Epithelial cell of proximal tubule (primary cell): Measurements from ENCODE around the gene FOXO1. TPM values are rescaled to one million over a fixed set of nuclear protein-coding genes. Genes with fewer than 3 reads are reported as not detected.

ENCODE experiments used
- DNase-seq: peaks from one replicate; pipeline ENCODE4 v3.0.0-alpha.2; 2011; ENCODE audit warnings: low read depth
- H3K4me3 ChIP-seq: 2 replicates; pipeline ENCODE4 v1.5.1; 2011; ENCODE audit warnings: low read depth, mild to moderate bottlenecking, low read length
- total RNA-seq: library from RNA; depleted of rRNA; stranded (reverse); fragments of >200 nt; gene quantifications from 2 replicates; pipeline ENCODE4 v1.2.3, GENCODE V29; 2015
- TF ChIP-seq, protein P1 (sequence below): conservative IDR thresholded peaks from 2 replicates; pipeline ENCODE4 v1.5.1; 2012; ENCODE audit warnings: low read depth, mild to moderate bottlenecking, low read length

The FOXO1 gene
- total RNA-seq, 1 donor from 2014 or later, result 6.3 TPM

DNA sequence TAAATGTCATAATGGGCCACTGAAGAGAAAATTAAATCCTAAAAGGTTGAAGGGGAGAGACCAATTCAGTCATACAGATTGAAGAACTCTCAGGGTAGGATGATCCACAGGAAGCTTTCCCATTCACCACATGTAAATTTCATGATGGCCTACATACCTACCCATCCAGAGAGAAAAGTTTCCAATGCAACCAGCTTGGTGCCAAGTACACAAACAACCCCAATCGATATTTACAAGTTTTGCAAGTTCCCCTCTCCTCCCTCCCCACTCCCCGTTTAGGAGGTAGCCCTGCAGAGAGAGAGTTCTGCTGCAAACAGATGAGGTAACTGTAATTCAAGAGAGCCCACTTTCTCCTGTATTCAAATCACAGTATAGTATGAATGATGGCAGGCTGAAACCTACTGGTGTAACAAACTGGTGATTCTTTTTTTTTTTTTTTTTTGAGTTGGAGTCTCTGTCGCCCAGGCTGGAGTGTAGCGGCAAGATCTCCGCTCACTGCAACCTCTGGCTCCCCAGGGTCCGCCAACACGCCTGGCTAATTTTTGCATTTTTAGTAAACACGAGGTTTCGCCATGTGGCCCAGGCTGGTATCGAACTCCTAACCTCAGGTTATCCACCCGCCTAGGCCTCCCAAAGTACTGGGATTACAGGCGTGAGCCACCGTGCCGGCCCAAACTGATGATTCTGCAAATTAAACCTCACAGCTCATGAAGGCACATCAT lies 14.4 kb downstream of the FOXO1 start:
- H3K4me3 ChIP-seq, result no peak overlapping the region
- TF ChIP-seq, protein P1, sequence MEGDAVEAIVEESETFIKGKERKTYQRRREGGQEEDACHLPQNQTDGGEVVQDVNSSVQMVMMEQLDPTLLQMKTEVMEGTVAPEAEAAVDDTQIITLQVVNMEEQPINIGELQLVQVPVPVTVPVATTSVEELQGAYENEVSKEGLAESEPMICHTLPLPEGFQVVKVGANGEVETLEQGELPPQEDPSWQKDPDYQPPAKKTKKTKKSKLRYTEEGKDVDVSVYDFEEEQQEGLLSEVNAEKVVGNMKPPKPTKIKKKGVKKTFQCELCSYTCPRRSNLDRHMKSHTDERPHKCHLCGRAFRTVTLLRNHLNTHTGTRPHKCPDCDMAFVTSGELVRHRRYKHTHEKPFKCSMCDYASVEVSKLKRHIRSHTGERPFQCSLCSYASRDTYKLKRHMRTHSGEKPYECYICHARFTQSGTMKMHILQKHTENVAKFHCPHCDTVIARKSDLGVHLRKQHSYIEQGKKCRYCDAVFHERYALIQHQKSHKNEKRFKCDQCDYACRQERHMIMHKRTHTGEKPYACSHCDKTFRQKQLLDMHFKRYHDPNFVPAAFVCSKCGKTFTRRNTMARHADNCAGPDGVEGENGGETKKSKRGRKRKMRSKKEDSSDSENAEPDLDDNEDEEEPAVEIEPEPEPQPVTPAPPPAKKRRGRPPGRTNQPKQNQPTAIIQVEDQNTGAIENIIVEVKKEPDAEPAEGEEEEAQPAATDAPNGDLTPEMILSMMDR, result no peak
- DNase-seq, result no peak

DNA sequence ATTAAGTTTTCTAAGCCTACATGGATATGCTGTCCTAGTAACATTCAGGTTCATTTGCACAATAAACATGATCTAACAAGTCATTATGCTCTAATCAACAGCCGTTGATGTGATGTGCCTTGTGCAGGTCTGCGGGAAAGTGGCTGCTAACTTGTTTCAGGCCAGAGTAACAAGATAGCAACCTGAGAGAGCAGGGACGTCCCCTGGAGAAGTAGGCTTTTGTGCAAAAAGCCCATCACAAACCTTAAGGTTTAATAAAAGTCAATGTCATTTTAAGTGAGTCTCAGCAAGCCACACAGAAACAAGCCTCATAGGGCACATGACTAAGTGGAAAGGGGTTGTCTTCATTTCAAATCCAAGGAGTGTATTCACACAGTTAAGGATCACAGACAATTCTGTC lies 17.6 kb downstream of the FOXO1 start:
- H3K4me3 ChIP-seq, result no peak overlapping the region
- DNase-seq, result no peak
- TF ChIP-seq, protein P1, result no peak

DNA sequence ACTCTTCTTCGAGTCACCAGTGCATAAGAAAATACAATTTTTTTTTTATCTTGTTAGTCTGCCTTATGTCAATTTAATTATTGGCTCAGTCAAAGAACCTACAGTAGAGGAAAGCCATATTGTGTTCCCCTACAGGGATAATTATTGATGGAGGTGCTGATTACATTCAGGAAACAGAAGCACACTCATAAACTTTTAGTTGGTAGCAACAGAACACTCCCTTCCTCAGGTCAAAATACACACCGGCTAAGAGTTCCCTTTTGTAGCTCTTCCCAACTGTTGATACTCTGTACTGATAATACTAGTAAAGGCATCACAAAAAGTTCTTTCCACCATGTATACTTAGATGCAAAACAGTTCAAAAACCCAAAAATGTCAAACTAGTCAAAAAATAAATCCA lies 18.4 kb downstream of the FOXO1 start:
- DNase-seq, result no peak
- TF ChIP-seq, protein P1, result no peak
- H3K4me3 ChIP-seq, result no peak overlapping the region

DNA sequence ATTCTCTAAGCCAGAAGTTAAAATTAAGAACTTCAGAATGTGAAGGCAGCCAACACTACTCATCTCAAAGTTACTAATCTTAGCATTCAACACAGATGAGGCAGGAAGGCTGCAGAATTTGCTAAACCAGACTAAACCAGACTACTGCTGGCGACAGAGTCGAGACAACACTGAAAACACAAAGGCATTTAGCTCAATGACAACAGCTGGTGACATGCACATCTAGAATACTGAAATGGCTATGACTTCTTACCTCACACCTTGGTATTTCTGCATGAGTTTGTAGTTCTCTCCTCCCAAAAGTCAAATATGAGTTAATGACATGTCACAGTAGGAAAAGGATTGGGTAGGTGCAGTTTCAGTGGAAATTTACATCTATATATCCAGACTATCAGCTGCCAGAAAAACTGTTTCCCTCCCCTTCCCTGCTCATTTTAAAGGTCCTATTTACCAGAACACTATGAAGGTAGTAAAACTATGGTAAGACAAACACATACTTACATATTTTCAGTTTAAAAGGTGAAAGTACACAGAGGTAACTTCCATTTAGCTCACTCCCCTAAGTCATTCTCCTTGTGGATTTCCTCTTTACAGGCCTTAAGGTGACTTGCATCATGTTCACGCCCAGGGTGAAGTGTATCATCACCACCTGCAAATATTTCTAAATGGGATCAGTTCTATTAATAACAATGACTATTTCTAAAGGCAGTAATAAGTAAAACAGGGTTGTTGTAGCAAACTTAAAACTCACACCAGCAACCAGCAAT lies 21.4 kb downstream of the FOXO1 start:
- DNase-seq, result no peak
- TF ChIP-seq, protein P1, result no peak
- H3K4me3 ChIP-seq, result no peak overlapping the region

DNA sequence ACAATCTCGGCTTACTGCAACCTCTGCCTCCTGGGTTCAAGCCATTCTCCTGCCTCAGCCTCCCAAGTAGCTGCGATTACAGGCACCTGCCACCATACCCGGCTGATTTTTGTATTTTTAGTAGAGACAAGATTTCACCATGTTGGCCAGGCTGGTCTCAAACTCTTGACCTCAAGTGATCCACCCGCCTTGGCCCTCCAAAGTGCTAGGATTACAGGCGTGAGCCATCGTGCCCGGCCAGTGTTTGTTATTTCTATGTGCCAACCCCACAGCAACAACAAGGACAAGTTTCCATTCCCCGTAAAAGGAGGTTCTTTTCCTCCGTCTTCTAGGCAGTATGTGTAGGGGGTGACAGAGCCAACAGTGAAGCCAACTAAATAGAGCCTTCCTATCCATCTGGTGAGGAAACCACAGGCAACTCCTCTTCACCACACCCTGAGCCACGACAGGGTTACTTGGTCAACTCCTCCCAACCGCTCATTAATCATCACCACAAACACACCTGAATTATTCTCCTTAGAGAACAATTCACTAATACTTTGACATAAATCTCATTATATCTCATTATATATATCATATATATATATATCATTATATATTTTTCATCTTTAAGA lies 25.5 kb downstream of the FOXO1 start:
- DNase-seq, result no peak
- TF ChIP-seq, protein P1, result no peak

DNA sequence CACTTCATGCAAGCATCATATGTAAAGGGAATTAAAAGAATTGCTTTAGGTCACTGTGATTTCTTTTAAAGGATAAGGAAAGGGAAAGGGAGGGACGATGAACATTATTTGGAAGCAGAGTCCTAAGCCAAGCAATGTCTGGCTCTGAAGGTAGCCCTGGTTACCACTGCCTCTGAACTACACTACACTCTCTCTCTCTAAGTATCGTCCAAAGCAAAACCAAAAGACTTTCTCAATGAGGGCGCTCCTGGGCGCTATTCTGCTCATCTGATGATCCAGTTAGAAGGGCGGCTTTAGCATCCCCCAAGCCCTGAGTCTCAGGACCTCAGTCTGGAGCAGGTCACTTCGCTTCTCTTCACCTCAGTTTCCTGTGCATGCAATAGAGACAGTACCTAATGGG lies 26.2 kb downstream of the FOXO1 start:
- H3K4me3 ChIP-seq, result no peak overlapping the region
- TF ChIP-seq, protein P1, result no peak
- no peak for DNase-seq

More for the DNA sequence above, 25.5 kb downstream of the FOXO1 start:
- no peak overlapping the region for H3K4me3 ChIP-seq
